Endothelial cell of umbilical vein (primary cell): ENCODE data around the gene OLFM1. TPM values are rescaled to one million over a fixed set of nuclear protein-coding genes. Genes with fewer than 3 reads are reported as not detected.
"Not testable (repeated sequence)": the region's sequence is repeated elsewhere in the genome, so short reads cannot be mapped to it uniquely, and the experiment has no call there.

ENCODE experiments used
- BruUV-seq: library from RNA; stranded (reverse); fragments of 400-500 nt; replicated peaks from 2 replicates; lab custom pipeline; 2021; lab: Mats Ljungman, UMichigan
- CTCF ChIA-PET: fragments of 300-600, 350-600 bp; sonication (Branson Sonifier 250); formaldehyde crosslinking; loops from one replicate; lab custom pipeline; 2021; ENCODE audit warnings: antibody characterized with exemption, inconsistent platforms; lab: Charles Lee
- POLR2A ChIA-PET: fragments of 300-600, 350-600 bp; sonication (Branson Sonifier 250); formaldehyde crosslinking; loops from one replicate; lab custom pipeline; 2021; ENCODE audit warnings: antibody characterized with exemption, inconsistent platforms; lab: Charles Lee
- DNase-seq: peaks from one replicate; pipeline ENCODE4 v3.0.0-alpha.2; 2011; ENCODE audit warnings: low read depth, low spot score
- FAIRE-seq: peaks from 2 replicates; lab custom pipeline; 2011; peaks lifted over from hg19 to GRCh38; lab: Jason Lieb, UNC
- H2AFZ ChIP-seq: 2 replicates; pipeline ENCODE4 v1.6.0; 2012; ENCODE audit warnings: low read depth, low read length, control low read depth, inconsistent platforms
- H3K27ac ChIP-seq: 2 replicates; pipeline ENCODE4 v1.5.1; 2011; ENCODE audit warnings: low read depth, mild to moderate bottlenecking, control low read depth, low read length, moderate library complexity; ENCODE audit not compliant: insufficient read depth
- H3K27me3 ChIP-seq, 2 experiments: 2 replicates each; pipeline versions ENCODE4 v1.6.0 to v1.6.1; 2011; ENCODE audit warnings: low read length in 2 of 2, mixed read lengths in 1 of 2; ENCODE audit not compliant: control insufficient read depth in 2 of 2, insufficient read depth in 2 of 2
- H3K36me3 ChIP-seq, 2 experiments: 2 replicates in 1 of 2; 3 replicates in 1 of 2; pipeline ENCODE4 v1.5.1; 2011; ENCODE audit warnings: low read length in 2 of 2, mild to moderate bottlenecking in 1 of 2, moderate library complexity in 1 of 2; ENCODE audit not compliant: control insufficient read depth in 2 of 2, insufficient read depth in 2 of 2; ENCODE audit errors: extremely low read depth in 1 of 2
- H3K4me1 ChIP-seq: 3 replicates; pipeline ENCODE4 v1.5.1; 2011; ENCODE audit warnings: mild to moderate bottlenecking, low read length; ENCODE audit not compliant: control insufficient read depth, insufficient read depth; ENCODE audit errors: extremely low read depth
- H3K4me2 ChIP-seq: 2 replicates; pipeline ENCODE4 v1.6.1; 2011; ENCODE audit warnings: low read length, control low read depth, mixed read lengths; ENCODE audit not compliant: insufficient read depth
- H3K4me3 ChIP-seq, 3 experiments: fragments of 200-600 bp in 1 of 3; sonication (generic), shearing (Covaris generic) in 1 of 3; replicated peaks in 1 of 3; 2 replicates each; pipeline ENCODE4 v1.5.1; 2011 to 2016; ENCODE audit warnings: control low read depth in 3 of 3, low read length in 3 of 3, mild to moderate bottlenecking in 2 of 3, inconsistent platforms in 1 of 3, low read depth in 1 of 3, moderate library complexity in 1 of 3; ENCODE audit not compliant: insufficient read depth in 1 of 3
- H3K79me2 ChIP-seq: 2 replicates; pipeline ENCODE4 v1.6.0; 2012; ENCODE audit warnings: low read length, inconsistent platforms; ENCODE audit not compliant: control insufficient read depth, insufficient read depth
- H3K9ac ChIP-seq: replicated peaks from 2 replicates; pipeline ENCODE3; 2011; ENCODE audit warnings: low read length, control low read depth; ENCODE audit not compliant: insufficient read depth; ENCODE audit errors: extremely low read depth
- H3K9me1 ChIP-seq: replicated peaks from 3 replicates; pipeline ENCODE4 v1.6.0; 2011; ENCODE audit warnings: mild to moderate bottlenecking, low read length; ENCODE audit not compliant: control insufficient read depth, insufficient read depth; ENCODE audit errors: extremely low read depth
- H3K9me3 ChIP-seq: replicated peaks from 2 replicates; pipeline ENCODE4 v1.5.1; 2012; ENCODE audit warnings: low read length, inconsistent platforms; ENCODE audit not compliant: control insufficient read depth, insufficient read depth
- H4K20me1 ChIP-seq: replicated peaks from 2 replicates; pipeline ENCODE3; 2011; ENCODE audit warnings: mild to moderate bottlenecking, low read length; ENCODE audit not compliant: control insufficient read depth, insufficient read depth; ENCODE audit errors: extremely low read depth
- EZH2 ChIP-seq: IDR thresholded peaks from 2 replicates; pipeline ENCODE4 v1.6.1; 2012; ENCODE audit warnings: borderline replicate concordance, low read depth, mild to moderate bottlenecking, moderate library complexity, low read length, inconsistent platforms; ENCODE audit not compliant: severe bottlenecking
- JUN ChIP-seq: IDR thresholded peaks from 2 replicates; pipeline ENCODE4 v1.6.1; 2011; ENCODE audit warnings: borderline replicate concordance, low read depth; ENCODE audit not compliant: insufficient read length, insufficient read depth
- dilution Hi-C: fragments of 300-500 bp; cut with MboI; formaldehyde crosslinking; loops from one replicate; pipeline ENCODE4 v1.15.0; 2019; ENCODE audit warnings: low sequenced_read_pairs; ENCODE audit not compliant: extremely low pct_ligation_motif_present
- intact Hi-C: fragments of 100-400 bp; cut with micrococcal nuclease; formaldehyde crosslinking; loops from one replicate; pipeline ENCODE4 v1.10.0; 2022
- polyA plus RNA-seq, 4 experiments: library from polyadenylated mRNA; depleted of rRNA in 3 of 4; stranded (reverse) in 3 of 4; unstranded in 1 of 4; fragments of >200 nt; gene quantifications; 2 replicates each; pipeline versions ENCODE4 v1.2.1 to v1.2.3, GENCODE V29; 2011 to 2012; ENCODE audit warnings: missing spikeins in 1 of 4
- total RNA-seq: library from RNA; stranded (reverse); gene quantifications from 2 replicates; pipeline ENCODE4 v1.2.3, GENCODE V29; 2021
- TF ChIP-seq, protein P1 (sequence below): IDR thresholded peaks from 2 replicates; pipeline ENCODE4 v1.6.1; 2011; ENCODE audit not compliant: insufficient read depth, insufficient read length
- TF ChIP-seq, protein P2 (sequence below), 2 donors: IDR thresholded peaks; 1 replicate in 1 of 2; 2 replicates in 1 of 2; pipeline ENCODE4 v1.5.1; 2011; ENCODE audit warnings: low read length in 2 of 2, mild to moderate bottlenecking in 2 of 2, moderate library complexity in 2 of 2, control low read depth in 1 of 2, inconsistent platforms in 1 of 2, low read depth in 1 of 2; ENCODE audit not compliant: insufficient read depth in 1 of 2; ENCODE audit errors: extremely low read depth in 1 of 2

Gene OLFM1
- total and polyA plus RNA-seq, 2 donors (not counting 3 experiments of a cell fraction or from before 2014, with no cell fraction given): 0.07 to 0.95 TPM

DNA sequence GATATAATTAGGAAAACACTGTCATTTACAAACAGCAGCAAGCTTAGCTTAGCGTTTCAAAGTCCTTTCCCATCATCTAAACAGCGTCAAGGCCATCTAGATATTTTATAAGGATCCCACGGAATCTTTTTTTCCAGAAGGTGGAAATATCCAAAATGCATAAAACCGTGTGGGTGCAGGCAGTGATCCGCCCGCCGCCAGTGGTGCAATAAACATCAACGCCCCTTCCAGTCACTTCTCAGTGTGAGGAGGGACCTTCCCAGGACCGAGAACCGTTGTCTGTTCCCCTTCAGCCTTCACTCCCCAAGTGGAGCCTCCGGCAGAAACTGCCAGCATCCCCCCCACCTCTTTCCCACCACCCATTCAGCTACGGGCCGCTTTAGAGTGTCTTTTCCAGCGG lies 22.9 kb downstream of the OLFM1 start:
- no peaks in the 10 kb centered on the region for H3K9me1 ChIP-seq
- dilution Hi-C loops: no loop called here
- H3K36me3 ChIP-seq: no peaks in the 10 kb centered on the region
- no peak for FAIRE-seq
- H3K79me2 ChIP-seq: no peaks in the 10 kb centered on the region
- H3K27me3 ChIP-seq: no peaks in the 10 kb centered on the region
- H3K4me2 ChIP-seq: no peak overlapping the region
- H3K4me1 ChIP-seq: no peaks in the 10 kb centered on the region
- TF ChIP-seq EZH2: no peak
- TF ChIP-seq, protein P1, sequence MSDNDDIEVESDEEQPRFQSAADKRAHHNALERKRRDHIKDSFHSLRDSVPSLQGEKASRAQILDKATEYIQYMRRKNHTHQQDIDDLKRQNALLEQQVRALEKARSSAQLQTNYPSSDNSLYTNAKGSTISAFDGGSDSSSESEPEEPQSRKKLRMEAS: no peak
- TF ChIP-seq JUN: no peak
- TF ChIP-seq, protein P2, sequence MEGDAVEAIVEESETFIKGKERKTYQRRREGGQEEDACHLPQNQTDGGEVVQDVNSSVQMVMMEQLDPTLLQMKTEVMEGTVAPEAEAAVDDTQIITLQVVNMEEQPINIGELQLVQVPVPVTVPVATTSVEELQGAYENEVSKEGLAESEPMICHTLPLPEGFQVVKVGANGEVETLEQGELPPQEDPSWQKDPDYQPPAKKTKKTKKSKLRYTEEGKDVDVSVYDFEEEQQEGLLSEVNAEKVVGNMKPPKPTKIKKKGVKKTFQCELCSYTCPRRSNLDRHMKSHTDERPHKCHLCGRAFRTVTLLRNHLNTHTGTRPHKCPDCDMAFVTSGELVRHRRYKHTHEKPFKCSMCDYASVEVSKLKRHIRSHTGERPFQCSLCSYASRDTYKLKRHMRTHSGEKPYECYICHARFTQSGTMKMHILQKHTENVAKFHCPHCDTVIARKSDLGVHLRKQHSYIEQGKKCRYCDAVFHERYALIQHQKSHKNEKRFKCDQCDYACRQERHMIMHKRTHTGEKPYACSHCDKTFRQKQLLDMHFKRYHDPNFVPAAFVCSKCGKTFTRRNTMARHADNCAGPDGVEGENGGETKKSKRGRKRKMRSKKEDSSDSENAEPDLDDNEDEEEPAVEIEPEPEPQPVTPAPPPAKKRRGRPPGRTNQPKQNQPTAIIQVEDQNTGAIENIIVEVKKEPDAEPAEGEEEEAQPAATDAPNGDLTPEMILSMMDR (IDR thresholded peaks at IDR 0.05; ENCODE audit: extremely low read depth in 1 of 2, insufficient read depth in 1 of 2, low read depth in 1 of 2, low read length in 2 of 2): no peak
- POLR2A ChIA-PET: no interaction called here
- no peak overlapping the region for H3K9ac ChIP-seq
- no peaks in the 10 kb centered on the region for H3K9me3 ChIP-seq
- CTCF ChIA-PET: no interaction called here
- no TSS peak for BruUV-seq
- no peak overlapping the region for H2AFZ ChIP-seq
- DNase-seq: no peak
- no peak overlapping the region for H3K4me3 ChIP-seq
- intact Hi-C loops: no loop called here
- H3K27ac ChIP-seq: no peak overlapping the region
- no peaks in the 10 kb centered on the region for H4K20me1 ChIP-seq

DNA sequence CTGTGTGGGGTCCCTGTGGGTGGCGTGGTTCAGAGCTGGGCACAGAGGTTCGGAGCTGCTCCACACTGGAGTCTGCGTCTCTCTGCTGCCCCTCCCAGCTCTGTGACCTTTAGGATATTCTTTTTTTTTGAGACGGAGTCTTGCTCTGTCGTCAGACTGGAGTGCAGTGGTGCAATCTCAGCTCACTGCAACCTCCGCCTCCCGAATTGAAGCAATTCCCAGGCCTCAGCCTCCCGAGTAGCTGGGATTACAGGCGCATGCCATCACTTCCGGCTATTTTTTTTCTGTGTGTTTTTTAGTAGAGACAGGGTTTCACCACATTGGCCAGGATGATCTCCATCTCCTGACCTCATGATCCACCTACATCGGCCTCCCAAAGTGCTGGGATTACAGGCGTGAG lies 24.1 kb downstream of the OLFM1 start:
- FAIRE-seq: not testable (repeated sequence)

More for the DNA sequence above, 24.1 kb downstream of the OLFM1 start:
- H3K4me2 ChIP-seq, intact Hi-C loops, CTCF ChIA-PET, BruUV-seq, H3K9me3 ChIP-seq, H3K27ac ChIP-seq, H3K9me1 ChIP-seq, H3K27me3 ChIP-seq, dilution Hi-C loops, H4K20me1 ChIP-seq, H3K79me2 ChIP-seq, H3K4me3 ChIP-seq, POLR2A ChIA-PET, H3K4me1 ChIP-seq, H3K9ac ChIP-seq, DNase-seq, H3K36me3 ChIP-seq, H2AFZ ChIP-seq: not testable (repeated sequence)
